SJSA1 (cell line): ENCODE results near the gene MZT2B. TPM values are rescaled to one million over a fixed set of nuclear protein-coding genes. Genes with fewer than 3 reads are reported as not detected.
A peak's percentile ranks its signal among the peaks of the same experiment; 100 is the strongest.
"Not testable (repeated sequence)": the region's sequence is repeated elsewhere in the genome, so short reads cannot be mapped to it uniquely, and the experiment has no call there.

Experiments used
- DNase-seq, 2 experiments: peaks; one replicate each; pipeline ENCODE4 v3.0.0-alpha.2; 2015 to 2020; ENCODE audit warnings: low spot score in 2 of 2, low read depth in 1 of 2
- H3K27ac ChIP-seq: fragments of 250-450 bp; sonication (Bioruptor Pico); 2 replicates; pipeline ENCODE4 v1.5.1; 2020; ENCODE audit warnings: mild to moderate bottlenecking, moderate library complexity
- H3K27me3 ChIP-seq: fragments of 250-450 bp; sonication (Bioruptor Pico); replicated peaks from 2 replicates; pipeline ENCODE4 v1.5.1; 2020; ENCODE audit warnings: mild to moderate bottlenecking, moderate library complexity
- H3K36me3 ChIP-seq: fragments of 250-450 bp; sonication (Bioruptor Pico); 2 replicates; pipeline ENCODE4 v1.5.1; 2020; ENCODE audit warnings: mild to moderate bottlenecking
- H3K4me1 ChIP-seq: fragments of 250-450 bp; sonication (Bioruptor Pico); replicated peaks from 2 replicates; pipeline ENCODE4 v1.6.1; 2021; ENCODE audit warnings: mild to moderate bottlenecking
- H3K4me3 ChIP-seq: fragments of 250-450 bp; sonication (Bioruptor Pico); 2 replicates; pipeline ENCODE4 v1.5.1; 2020; ENCODE audit warnings: mild to moderate bottlenecking
- H3K9me3 ChIP-seq: fragments of 250-450 bp; sonication (Bioruptor Pico); replicated peaks from 2 replicates; pipeline ENCODE4 v1.5.1; 2020; ENCODE audit warnings: mild to moderate bottlenecking
- total RNA-seq: library from RNA; depleted of rRNA; stranded (reverse); fragments of >200 nt; shearing (Covaris generic); gene quantifications from 2 replicates; pipeline ENCODE4 v1.2.3, GENCODE V29; 2014

The MZT2B gene
- total RNA-seq, 1 experiment from 2014 or later = 169 TPM

DNA sequence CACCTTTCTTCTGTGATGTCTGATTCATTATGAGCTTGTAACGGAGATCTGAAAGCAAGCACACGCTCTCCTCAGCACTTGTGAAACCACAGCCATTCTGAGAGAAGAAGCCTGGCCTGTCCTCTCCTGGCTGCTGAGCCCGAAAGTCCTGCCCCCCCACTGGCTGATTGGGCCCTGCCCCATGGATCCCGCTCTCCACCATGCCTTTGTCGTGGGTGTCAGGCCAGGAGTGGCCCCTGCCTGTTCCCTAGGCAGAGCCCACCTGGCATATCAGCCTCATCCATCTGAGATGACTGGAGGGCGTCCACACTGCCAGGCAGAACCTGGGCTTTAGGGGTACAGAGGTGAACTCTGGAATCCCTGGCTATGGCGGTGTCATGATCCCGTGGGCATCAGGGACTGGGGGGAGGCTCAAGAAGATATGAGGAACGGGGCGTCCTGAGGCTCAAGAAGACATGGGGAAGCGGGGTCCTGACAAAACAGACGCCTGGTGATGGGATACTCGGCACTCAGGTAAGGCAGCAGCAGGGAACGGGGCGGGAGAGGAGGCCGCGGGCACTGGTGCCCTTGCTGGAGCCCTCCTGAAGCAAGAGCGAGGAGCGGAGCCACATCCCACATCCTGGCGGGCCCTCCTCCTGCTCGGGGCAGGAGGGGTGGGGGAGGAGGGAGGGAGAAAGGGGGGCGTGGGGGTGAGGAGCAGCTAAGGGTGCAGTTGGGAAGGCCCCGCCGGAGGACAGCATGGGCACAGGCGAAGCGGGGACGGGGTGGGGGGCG lies 38.6 kb upstream of the MZT2B start:
- peak in 1 of 2 experiments; percentile 31 for DNase-seq
- H3K27ac ChIP-seq, H3K4me3 ChIP-seq, H3K27me3 ChIP-seq, H3K4me1 ChIP-seq, H3K36me3 ChIP-seq, H3K9me3 ChIP-seq: not testable (repeated sequence)

DNA sequence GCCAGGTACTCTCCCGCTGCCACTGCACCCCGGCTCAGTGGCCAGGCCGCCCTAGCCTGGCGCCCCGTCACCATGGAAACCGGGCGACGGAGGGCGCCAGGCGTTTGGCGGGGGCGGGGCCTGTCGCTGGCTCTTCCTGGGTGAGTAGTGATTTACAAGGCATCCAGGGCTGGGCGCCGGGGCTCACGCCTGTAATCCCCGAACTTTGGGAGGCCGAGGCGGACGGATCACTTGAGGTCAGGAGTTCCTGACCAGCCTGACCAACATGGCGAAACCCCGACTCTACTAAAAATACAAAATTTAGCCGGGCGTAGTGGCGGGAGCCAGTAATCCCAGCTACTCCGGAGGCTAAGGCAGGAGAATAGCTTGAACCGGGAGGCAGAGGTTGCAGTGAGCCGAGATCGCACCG lies 37.1 kb upstream of the MZT2B start, which contains the start of gene CCDC74B:
Gene CCDC74B, minus strand, starts transcription at position 107 of the 409 bp plus-strand sequence. CDS start 116 bp downstream, outside the sequence.
- H3K9me3 ChIP-seq, H3K27ac ChIP-seq, H3K36me3 ChIP-seq, H3K4me1 ChIP-seq, H3K27me3 ChIP-seq: not testable (repeated sequence)
- DNase-seq = peak; percentile 44 to 70
- peak within 1 kb of the TSS; percentile 28 for H3K4me3 ChIP-seq

DNA sequence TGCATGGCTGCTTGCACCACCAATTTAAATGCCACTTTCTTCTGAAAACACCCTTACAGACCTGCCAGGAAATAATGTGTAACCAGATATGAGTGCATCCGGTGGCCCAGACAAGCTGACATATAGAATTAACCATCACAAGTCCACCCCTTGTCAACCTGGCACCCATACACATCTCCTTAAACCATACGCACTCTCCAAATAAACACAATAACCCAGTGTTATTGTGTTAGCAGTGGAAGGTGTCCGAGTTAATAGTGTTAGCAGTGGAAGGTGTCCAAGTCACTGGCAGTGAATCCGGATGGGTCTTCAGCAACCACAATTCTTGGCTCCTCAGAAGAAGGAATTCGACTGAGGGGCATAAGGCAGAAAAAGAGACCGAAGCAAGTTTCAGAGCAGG lies 33.5 kb upstream of the MZT2B start:
- H3K4me1 ChIP-seq, H3K9me3 ChIP-seq, H3K27me3 ChIP-seq, H3K4me3 ChIP-seq, DNase-seq, H3K36me3 ChIP-seq, H3K27ac ChIP-seq: not testable (repeated sequence)

DNA sequence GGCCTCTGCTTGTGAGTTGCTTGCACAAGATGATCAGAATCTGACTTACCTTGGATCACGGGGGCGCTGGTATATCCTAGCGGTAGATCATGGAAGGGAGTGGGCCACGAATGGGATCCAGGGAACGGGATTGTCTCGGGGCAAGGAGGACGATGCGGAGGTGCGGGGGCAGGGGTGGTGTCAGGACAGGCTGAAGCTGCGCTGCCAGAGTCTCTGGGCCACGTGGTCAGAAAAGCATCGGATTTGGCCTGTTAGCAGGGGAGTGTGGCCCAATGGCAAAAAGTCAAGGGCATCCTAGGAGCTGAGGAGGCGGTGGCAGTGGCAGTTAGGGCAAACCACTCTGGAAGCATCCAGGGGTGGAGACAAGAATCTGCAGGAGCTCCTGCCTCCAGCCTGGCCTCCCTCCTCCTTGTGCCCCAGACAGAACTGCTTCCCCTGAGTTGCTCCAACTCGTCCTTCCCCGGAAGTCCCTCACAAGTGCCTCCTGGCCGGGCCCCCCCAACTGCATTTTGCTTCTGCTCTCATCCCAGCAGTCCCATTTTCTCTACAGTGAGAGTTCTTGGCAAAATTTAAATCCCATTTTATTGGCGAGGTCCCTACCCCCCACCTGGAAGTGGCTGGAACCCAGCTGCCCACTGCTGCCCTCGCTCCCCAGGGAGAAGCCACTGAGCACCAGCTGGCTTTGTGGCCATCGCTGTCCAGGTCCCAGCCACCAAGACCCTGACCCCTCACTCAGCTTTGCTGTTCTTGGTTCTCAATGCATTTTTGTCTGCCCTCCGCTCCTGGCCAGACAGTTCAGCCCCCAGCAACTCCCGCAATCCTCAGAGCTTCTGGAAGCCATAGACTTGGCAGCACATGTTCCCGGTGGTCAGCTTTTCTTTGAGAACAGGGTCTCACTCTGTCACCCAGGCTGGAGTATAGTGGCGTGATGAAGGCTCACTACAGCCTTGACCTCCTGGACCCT lies 31.6 kb upstream of the MZT2B start:
- no peak for DNase-seq
- no peaks in the 10 kb centered on the region for H3K4me1 ChIP-seq

DNA sequence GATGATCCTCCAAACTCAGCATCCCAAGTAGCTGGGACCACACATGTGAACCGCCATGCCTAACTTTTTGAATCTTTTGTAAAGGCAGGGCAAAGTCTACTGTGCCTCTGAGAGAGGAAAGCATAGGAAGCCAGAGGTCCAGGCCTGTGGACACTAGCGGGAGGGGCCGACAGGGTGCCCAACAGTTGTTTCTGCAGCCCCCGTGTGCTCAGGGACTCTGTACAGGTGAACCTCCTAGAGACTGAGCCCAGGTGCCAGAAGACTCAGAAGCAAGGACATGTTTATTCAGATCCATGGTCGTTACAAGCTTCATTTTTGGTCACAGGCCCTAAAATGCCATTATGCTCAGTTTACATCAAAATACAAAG lies 30.9 kb upstream of the MZT2B start:
- peaks cover 12% of the 10 kb centered on the region for H3K36me3 ChIP-seq
- H3K9me3 ChIP-seq, H3K4me1 ChIP-seq, H3K27me3 ChIP-seq, H3K27ac ChIP-seq, DNase-seq, H3K4me3 ChIP-seq: not testable (repeated sequence)

More for the DNA sequence above, 31.6 kb upstream of the MZT2B start:
- no peaks in the 10 kb centered on the region for H3K27me3 ChIP-seq
- no peak overlapping the region for H3K4me3 ChIP-seq
- H3K9me3 ChIP-seq = no peaks in the 10 kb centered on the region
- H3K36me3 ChIP-seq = peaks cover 7% of the 10 kb centered on the region; the same call in 1 of the 2 replicates
- H3K27ac ChIP-seq = no peak overlapping the region

DNA sequence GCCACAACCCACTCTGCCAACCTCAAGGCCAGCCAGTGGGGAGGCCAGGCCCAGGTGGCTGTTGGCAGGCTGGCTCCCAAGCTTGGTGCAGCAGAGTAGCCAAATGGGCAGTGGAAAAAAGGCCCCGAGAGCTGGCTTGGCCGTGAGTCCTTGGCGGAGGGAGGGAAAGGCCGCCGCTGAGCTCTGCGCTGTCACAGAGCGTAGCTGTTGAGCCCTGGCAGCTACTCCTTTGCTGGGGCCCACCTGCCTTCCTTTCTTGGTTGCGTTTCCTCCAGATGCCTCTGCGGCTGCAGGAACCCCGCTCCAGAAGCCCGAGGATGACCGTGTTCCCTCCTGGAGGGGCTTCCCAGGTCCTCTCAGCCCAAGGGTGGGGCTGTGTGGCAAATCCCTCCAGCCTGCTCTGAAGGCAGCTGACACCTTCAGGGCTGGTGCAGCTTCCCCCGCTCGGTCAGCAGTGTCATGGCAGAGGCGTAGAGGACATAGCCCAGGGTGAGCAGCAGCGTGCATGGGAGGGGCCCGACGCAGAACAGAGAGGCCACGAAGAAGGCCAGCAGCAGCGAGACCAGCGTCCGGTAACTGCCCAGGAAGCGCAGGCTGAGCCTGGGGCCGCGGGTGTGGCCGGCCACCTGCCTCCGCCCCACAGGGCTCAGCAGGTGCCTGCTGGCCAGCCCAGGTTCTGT lies 29.8 kb upstream of the MZT2B start:
- not testable (repeated sequence) for H3K27me3 ChIP-seq, DNase-seq, H3K4me1 ChIP-seq, H3K9me3 ChIP-seq, H3K4me3 ChIP-seq, H3K27ac ChIP-seq
- H3K36me3 ChIP-seq = peaks cover 17% of the 10 kb centered on the region

DNA sequence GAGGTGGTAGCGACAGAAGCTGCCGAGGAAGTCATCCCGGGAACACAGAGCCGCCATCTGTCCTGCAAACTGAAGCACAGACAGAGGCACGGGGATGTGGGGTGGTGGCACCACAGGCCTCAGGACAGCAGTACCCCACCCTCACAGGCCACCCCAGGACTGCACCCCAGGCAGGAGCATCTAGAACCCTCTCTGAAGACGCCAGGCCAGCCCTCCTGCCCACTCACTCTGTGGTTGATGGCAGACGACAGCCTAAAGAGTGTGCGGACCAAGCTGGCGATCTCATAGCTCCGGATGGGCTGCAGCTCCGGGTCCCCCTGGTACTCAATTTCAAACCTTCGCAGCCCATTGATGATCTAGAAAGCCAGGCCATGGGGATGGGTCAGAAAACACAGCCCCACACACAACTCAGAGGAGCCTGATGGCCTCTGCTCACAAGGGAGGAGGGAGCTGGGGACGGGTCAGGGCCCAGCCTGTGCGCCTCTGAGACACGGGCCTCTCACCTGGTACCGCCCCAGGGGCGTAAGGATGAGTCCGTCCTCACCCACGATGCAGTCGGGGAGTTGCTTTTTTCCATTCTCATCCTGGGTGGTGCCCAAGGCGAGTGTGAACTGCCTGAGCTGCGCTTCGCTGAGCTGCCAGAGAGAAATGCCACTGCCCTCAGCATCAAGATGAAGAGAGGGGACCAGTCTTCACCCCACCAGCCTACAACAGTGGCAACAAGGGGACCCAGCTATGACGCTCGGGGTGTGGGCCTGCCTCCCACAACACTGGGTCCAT lies 29.1 kb upstream of the MZT2B start:
- H3K27me3 ChIP-seq = no peaks in the 10 kb centered on the region
- no peak for DNase-seq
- no peaks in the 10 kb centered on the region for H3K9me3 ChIP-seq
- no peaks in the 10 kb centered on the region for H3K4me1 ChIP-seq
- no peak overlapping the region for H3K4me3 ChIP-seq
- no peak overlapping the region for H3K27ac ChIP-seq
- H3K36me3 ChIP-seq = peaks cover 17% of the 10 kb centered on the region

DNA sequence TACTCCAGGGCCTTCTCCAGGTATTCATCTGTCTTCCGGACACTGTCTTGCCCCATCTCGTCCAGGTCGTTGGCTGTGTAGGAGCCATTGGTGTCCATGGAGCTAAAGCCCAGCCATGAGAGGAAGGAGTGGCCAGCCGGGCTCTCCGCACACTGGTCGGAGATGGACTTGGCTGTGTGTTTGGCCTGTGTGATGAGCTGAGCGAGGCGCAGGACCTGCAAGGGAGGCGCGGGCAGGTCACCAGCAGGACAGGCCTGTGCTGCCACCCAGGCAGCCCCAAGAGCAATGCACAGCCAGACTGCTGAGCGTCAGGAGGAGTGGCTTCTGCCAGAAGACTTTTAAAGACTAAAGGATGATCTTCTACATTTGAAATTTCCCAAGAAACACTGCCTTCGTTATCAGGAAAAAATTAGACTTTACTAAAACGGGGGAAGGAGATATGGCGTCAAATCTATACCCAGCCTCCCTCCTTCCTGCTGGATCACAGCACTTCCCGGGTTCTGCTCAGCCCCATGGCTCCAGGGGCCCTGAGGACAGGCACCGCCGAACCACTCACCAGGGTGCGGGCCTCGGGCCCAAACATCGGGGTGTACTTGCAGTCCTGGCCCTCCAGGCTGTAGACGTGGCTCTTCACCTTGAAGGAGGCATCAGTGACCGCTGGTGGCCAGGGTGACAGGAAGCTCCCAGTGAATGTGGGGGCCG lies 28.2 kb upstream of the MZT2B start:
- not testable (repeated sequence) for H3K9me3 ChIP-seq, H3K4me1 ChIP-seq, DNase-seq, H3K4me3 ChIP-seq, H3K27ac ChIP-seq, H3K27me3 ChIP-seq
- H3K36me3 ChIP-seq = peaks cover 17% of the 10 kb centered on the region

DNA sequence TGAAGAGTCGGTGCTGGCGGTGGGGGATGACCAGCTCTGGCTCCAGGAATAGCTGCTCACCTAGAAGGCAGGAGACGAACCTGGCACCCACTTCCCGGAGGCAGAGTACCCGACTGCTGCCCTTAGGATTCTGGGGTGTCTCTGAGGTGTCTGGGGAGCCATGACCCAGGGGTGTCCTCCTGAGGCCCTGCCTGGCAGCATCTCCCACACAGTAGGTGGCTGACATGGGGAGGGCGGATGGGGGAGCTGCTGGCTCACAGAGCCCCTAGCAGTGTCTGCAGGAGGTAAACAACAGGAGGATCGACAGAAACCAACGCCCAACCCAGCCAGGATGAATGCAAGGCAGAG lies 27.7 kb upstream of the MZT2B start:
- not testable (repeated sequence) for H3K4me1 ChIP-seq, H3K4me3 ChIP-seq, H3K27me3 ChIP-seq, DNase-seq, H3K9me3 ChIP-seq, H3K27ac ChIP-seq
- peaks cover 17% of the 10 kb centered on the region for H3K36me3 ChIP-seq

DNA sequence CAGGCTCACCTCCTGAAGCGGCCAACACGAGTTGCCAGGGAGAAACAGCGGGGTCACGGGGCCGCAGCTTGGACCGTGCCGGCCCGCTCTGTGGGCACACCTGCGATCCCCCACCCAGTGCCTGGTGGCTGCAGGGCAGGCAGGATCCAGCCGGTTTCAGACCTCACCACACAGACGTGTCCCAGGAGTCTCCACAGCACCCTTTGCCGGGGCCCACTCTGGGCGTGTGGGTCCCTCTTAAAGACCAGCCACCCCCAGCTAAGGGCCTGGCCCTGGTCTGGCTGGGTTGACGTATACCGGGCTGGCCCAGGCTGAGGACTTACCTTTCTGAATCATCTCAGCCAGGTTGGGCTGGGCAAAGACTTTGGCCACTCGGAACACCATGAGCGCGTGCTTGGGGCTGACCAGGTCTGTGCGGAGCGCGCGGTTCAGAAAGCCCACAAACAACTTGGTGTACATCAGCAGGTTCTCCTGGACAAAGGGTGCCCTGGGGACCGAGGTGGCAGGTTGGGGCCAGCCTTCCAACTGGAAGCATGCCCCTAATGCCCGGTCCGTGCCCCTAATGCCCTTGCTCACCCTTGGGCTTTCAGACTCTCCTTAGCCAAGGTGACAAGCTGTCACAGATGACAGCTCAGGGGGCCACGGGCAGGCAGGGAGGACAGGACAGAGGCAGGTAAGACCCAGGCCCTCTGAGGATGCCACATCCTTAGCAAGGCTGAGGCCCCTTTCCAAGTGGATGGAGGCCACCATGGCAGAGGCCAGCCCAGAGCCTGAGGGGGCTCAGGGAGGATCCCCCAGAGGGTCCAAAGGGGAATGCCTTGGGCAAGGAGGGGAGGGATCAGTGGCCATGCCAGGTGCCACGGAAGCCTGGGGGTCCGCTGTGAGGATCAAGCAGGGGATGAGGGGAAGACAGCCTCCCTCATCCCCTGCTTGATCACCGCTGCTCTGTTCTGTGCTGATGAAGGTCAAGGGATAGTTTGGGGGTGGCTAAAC lies 27.0 kb upstream of the MZT2B start:
- Histone ChIP-seq H3K27me3 (no peaks in the 10 kb centered on the region), H3K27ac (no peak overlapping the region), H3K9me3 (no peaks in the 10 kb centered on the region), H3K36me3 (peaks cover 17% of the 10 kb centered on the region), H3K4me1 (no peaks in the 10 kb centered on the region), H3K4me3 (no peak overlapping the region)
- DNase-seq = no peak

DNA sequence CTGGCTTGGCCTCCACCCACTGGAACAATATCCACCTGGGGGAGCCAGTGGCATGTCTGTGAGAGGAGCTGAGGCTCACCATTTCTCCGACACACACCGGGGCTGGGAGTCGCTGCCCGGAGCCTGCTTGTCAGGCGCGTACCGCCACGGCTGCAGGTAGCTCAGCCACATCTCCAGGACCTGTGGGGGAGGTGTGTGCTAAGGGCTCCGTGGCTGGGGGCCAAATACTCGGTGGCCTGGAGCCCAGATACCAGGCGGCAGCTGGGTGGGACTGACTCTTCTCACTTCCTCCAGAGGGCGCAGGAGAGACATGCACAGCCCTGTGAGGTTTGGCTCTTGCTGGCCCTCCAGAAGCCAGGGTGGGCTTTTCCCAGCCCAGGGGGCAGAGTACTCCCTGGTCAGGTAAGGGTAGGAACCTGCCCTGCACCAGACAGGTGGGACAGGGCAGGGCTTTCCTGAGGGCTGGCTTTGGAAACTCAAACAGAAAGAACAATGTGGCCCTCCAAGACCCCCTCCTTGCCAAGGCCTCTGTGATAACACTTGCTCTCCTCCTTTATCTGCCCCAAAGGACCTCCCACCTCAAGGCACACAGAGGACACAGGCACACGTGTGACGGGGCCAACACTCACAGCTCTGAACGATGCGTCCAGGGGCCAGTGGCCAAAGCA lies 26.0 kb upstream of the MZT2B start:
- H3K36me3 ChIP-seq = peaks cover 17% of the 10 kb centered on the region
- not testable (repeated sequence) for H3K4me1 ChIP-seq, H3K4me3 ChIP-seq, H3K27me3 ChIP-seq, H3K27ac ChIP-seq, H3K9me3 ChIP-seq
- peak; percentile 23 to 62 for DNase-seq
